ENCODE measurements around the gene NUMB.

- TF ChIP-seq EP300 (IDR thresholded peaks at IDR 0.05) (no peak), CTCF (IDR thresholded peaks at IDR 0.05) (no peak)
Measured at GRCh38 chr14:73248108-73248868, 210.1 kb downstream of the NUMB start.
